Cortex of kidney (tissue), 1 donor: Measurements from ENCODE around the gene CARS1.

Experiments used
- DNase-seq: peaks from one replicate; lab custom pipeline; 2025; lab: John Stamatoyannopoulos, UW

The CARS1 gene

GRCh38 chr11:3037945-3038271 is 19.3 kb downstream of the CARS1 start:
- no peak for DNase-seq

DNA sequence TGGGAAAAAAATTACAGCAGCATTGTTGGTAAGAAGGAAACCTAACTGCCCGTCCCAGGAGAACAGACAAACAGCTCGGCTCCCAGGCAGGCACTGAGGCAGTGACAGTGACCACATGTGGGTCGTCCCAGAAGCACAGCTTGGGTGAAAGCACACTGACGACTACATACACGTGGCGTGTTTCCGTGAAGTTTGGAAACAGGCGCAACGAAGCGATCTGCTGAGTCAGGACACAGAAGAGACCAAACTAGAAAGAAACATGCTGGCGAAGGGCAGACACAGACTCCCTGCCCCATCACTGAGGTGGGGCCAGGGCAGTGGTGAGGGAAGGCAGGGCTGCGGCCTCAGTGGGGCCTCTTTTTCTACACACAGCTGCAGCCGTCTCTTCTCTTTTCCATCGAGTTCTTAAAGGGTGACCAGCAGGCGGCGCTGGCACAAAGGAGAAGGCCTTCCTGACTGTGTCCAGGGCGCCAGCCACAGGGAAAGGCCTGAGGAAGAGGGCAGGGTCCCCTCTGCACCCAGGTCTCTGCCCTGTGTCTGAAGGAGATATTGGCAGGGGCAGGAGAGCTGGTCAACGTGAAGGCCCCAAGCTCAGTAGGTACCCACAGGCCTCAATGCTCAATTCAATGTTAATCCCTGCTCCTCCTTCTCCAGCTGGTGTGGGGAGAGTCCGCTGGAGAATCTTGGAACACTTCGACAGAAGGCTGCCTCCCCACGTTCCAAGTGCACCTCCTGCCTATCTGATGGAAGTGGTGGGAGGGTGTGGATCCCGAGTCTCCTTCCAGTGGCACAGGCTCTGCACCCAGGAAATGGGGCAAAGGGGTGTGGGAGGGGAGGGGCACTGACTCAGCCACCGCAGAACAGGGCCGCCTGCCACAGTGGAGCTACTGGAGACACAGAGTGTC is 19.9 kb downstream of the CARS1 start:
- no peak for DNase-seq

DNA sequence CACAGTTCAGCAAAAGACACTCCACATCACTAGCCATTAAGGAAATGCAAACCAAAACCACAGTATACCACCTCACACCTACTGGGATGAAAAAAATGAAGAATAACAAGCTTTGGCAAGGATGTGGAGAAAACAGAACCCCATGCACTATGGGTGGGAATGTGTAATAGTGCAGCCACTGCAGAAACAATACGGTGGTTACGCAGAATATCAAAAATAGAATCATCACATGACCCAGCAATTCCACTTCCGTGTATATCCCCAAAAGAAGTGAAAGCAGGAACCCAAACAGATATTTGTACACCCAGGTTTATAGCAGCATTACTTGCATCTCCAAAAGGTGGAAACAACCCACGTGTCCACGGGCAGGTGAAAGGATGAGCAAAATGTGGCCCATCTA is 20.8 kb downstream of the CARS1 start:
- no peak for DNase-seq

DNA sequence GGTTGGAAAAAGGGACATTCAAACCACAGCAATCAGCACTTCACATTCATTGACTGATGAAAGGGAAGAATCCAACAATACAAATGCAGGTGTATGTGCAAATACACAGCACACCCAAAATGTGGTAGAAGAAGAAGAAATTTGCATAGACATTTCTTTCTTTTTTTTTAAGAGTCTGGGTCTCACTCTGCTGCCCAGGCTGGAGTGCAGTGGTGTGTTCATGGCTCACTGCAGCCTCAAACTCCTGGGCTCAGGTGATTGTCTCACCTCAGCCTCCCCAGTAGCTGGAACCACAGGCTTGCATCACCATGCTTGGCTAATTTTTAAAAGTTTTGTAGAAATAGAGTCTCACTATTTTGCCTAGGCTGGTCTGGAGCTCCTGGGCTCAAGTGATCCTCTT is 21.9 kb downstream of the CARS1 start:
- no peak for DNase-seq

DNA sequence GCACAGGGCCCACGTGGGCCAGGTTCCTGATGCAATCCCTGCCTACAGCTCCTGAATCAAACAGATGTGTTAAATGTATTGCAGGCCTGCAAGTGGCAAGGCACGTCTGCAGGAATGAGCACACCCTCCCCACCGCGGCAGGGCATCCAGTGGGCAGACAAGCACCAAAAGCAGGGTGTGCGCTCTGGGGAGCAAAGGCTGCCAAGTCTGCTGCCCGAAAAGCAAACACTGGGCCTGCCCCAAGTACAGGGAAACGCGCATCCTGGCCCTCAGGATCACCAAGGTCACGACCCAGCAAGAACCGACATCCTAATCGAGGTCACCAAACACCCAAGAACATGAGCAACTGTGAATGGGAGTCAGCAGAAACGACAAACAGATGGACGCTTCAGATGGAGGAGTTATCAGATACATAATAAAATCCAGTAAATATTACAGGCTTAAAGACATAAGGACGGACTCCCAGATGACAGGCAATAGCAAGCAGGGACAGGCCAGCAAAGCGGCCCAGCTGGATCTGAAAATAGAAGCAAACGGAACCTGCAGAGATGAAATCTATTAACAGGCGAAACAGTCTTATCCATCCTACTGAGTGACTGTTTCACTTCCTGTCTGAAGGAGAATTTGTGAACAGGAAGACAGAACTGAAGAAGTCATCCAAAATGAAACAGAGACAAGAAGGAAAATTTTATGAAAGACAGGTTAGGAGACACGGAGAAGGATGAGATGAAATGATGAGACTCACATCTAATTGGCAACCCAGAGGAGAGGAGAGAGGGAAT is 26.7 kb downstream of the CARS1 start:
- no peak for DNase-seq

DNA sequence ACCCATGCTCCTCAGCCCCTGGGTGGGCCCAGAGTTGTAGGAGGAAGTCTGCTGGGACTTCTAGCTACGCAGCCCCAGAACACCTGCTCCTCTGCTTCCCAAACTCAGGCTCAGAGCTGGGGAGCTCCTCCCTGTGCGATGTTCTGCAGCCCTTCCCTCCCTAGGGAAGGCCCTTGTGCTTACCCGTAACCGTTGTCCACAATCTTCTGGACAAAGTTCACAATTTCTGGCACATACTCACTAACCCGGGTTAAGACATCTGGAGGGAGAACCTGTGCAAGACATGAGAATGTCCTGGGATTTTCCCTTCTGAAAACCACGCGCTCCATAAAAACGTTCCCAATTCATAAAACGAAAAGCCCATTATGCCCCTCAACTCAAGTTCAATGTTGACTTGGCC is 28.4 kb downstream of the CARS1 start:
- no peak for DNase-seq

GRCh38 chr11:3026803-3027202 is 30.4 kb downstream of the CARS1 start:
- no peak for DNase-seq

DNA sequence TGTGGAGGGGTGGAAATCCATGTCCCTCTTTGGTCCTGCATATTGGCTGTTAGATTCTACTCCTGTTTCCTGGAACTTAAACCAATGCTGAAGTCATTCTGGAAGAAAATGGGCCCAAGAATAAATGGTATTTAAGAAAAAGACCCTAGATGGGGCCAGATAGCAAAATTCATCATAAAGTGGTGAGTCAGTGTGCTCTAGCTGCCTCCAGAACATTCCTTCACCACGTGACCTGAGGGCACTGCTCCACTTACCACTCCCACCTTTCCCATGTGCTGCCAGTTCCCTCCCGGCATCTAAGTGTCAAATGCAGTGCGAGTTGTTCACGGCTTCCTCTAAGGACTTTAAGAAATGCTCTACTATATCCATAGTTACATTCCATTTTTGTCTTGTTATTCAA is 34.2 kb downstream of the CARS1 start:
- DNase-seq, result no peak

DNA sequence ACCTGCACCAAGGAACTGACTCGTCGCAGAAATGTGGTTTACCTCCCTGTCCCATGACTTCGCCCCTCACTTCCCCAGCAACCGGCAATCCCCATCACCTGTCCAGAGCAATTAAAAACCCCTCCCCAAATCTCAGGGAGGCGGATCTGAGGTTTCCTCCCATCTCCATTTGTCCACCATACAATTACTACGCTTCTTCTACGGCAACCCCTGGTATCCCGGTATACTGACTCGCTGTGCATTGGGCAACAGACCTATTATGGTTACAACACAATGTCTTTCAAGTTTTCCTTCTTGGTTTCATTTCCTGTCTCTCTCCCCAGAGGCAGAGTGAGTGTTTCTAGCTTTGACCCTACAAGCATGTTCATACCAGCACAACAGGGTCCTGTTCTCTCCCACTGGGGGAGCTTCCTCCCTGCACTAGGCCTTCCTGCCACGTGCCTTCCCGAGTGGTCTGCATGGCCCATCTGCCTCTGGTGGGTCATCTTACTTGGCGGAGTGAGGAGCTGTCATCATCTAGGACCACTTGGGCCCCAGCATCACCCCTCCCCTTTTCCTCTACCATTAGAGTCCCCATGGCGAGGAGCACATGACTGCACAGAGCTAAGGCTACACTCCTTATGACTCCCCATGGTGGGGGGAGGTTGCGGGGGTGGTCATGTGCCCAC is 34.8 kb downstream of the CARS1 start:
- no peak for DNase-seq

DNA sequence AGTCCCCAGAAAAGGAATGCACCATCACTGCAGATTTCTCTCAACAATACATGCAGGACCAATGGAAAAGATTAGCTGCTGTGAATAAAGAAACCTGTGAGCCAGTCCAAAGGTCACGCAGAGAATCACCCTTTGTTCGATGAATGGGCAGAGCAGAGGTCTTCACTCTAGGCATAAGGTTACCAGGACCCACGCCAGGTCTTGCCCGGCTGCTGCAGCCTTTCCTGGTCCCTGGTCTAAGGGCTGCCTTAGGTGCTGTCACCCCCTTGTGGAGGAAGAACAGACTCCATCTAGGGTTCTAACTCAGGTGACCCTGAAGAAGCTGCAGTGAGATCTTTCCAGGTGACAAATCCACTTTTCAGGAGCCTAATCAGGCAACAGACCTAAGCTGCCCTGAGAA is 36.1 kb downstream of the CARS1 start:
- no peak for DNase-seq

GRCh38 chr11:3020011-3020410 is 37.2 kb downstream of the CARS1 start:
- no peak for DNase-seq

GRCh38 chr11:3018596-3018995 is 38.6 kb downstream of the CARS1 start:
- no peak for DNase-seq

GRCh38 chr11:3016861-3017260 is 40.4 kb downstream of the CARS1 start:
- no peak for DNase-seq

DNA sequence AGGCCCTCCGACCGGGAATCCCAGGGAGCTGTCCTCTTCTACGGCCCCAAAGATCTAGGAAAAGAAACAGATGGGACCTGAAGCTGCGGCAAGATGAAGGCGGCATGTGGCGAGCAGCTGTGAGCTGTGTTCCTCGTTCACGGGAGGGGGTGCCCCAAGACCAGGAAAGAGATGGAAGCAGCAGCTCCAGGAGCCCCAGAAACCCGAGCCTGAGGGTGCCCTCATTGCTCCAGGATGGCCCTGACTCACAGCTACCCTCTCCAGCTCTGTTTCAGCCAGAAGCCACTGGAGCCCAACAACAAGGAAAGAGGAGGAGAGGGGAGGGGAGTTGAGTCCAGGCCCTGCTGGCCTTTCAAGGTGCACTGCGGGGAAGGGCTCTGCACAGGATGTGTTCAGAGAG is 41.4 kb downstream of the CARS1 start:
- DNase-seq, result no peak

GRCh38 chr11:3014943-3015342 is 42.3 kb downstream of the CARS1 start:
- no peak for DNase-seq

- no peak for DNase-seq
Observed at GRCh38 chr11:3014057-3014938, 42.9 kb downstream of the CARS1 start.

DNA sequence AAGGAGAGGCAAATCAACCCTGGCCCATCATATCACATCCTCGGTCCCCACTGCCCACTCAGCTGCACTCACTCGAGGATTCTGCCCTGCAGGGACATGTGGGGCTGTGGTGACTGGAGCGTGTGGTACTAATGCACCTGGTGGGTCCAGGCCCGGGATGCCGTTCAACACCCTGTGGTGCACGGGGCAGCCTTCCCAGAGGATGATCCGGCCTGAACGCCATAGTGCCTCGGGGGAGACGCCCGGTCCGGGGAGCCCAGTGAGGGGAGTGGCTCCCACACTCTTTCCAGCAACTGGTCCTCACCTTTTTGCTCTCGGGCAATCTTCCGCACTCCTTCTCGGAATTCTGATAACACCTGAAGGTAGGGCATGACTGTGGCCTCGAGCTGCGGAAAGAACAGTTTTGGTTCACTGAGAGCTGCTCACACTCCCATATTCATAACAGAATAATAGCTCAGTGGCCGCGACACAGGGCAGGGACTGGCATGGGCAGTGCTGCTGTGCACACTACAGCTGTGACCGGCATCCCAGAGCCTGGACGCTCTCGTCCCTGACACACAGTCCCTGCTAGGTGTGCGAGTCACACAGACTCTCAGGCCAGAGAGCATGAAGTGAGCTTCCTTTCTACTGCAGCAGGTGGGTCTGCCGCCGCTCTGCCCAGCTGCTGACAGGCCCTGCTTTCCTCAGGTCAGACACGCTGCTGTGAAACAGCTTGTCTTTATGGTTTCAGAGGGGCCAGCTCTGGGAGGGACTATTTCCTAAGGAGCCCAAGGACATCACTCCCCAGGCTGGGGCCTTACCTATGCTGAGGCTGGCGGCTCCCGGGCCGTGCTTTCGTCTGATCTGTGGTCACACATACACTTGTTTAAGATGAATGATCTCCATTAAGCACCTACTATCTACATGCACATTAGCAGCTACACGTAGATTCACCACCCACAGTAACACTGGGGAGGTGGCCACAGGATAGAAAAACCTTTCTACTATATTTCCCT is 45.0 kb downstream of the CARS1 start:
- no peak for DNase-seq

DNA sequence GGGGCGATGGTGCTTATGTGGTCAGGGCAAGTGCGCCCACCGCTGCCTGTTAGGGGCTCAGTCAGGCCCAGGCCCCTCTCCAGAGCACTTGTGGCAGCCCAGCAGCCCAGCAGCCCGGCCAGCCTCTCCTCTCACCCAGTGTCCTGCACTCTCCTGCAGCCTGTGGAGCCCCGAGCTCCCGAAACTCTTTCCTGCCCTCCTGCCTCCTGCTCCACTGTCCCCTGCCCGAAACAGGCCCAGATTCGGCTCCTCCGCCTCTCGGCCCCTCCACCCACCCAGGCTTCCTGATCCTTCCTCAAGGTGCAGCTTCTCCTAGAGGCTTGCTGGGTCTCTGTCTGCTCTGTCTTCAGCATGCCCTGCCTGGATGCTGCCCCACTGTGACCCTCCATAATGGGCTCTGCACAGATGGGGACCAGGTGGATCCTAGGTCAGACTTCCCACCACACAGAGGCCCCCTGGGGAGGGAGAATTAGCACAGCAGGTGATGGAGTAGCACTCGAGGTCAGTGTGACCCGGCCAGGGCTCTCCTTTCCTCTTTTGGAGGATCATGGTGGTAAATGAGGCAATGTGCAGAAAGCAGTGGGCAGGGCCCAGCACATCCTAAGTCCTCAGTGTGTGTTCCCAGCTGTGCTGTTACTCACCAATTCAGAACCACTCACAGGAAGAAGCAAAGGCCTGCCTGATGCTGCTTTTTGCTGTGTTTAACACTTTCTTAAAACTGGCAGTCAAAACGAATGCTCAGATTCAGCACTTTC is 46.5 kb downstream of the CARS1 start:
- no peak for DNase-seq

DNA sequence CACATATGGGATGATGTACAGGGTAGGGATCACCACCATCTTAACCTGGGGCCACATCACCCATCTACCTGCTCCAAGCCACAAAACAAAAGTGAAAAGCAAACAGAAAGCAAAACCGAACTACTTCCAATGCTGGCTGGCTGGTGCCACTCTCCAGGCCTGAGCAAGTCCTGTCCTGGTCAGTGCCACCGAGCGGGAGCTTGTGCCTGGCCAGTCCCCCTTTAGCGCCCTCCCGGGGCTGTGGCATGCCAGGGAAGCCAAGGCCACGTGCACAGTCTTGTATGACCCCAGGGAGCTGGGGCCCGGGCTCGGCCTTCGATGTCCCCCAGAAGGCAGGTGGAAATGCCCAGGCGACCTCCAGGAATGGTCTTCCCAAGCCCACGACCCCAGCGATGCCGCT is 47.2 kb downstream of the CARS1 start:
- DNase-seq, result no peak

GRCh38 chr11:3009481-3009880 is 47.7 kb downstream of the CARS1 start:
- DNase-seq, result no peak
